Pancreas (tissue), 10 donors: ENCODE results near the gene DNAH12. TPM values are rescaled to one million over a fixed set of nuclear protein-coding genes. Genes with fewer than 3 reads are reported as not detected.

Source experiments
- ATAC-seq, 4 donors: fragments of 200-7000 bp; cut with Tn5 transposase; one replicate each; pipeline versions ENCODE4 v1.8.0 to v1.9.1; 2020; ENCODE audit warnings: mild to moderate bottlenecking in 4 of 4, moderate library complexity in 4 of 4
- DNase-seq, 6 donors: peaks; one replicate each; pipeline ENCODE4 v3.0.0-alpha.2; 2020
- FAIRE-seq: peaks from 2 replicates; lab custom pipeline; 2012; peaks lifted over from hg19 to GRCh38; lab: Jason Lieb, UNC
- H3K27ac ChIP-seq, 4 donors: fragments of 200-600 bp; sonication (generic); 1 replicate in 3 of 4; 2 replicates in 1 of 4; pipeline versions ENCODE4 v1.5.0 to v1.8.0; 2020
- H3K27me3 ChIP-seq, 4 donors: fragments of 200-600 bp; one replicate each; pipeline ENCODE4 v1.8.0; 2021
- H3K36me3 ChIP-seq, 3 donors: fragments of 200-600 bp; sonication (generic) in 1 of 3; one replicate each; pipeline versions ENCODE4 v1.5.0 to v1.8.0; 2020 to 2021
- H3K4me1 ChIP-seq, 3 donors: fragments of 200-600 bp; one replicate each; pipeline ENCODE4 v1.8.0; 2021
- H3K4me3 ChIP-seq, 4 donors: fragments of 200-600 bp; sonication (generic) in 2 of 4; one replicate each; pipeline versions ENCODE4 v1.5.0 to v1.8.0; 2020 to 2021
- H3K9me3 ChIP-seq, 4 donors: fragments of 200-600 bp; one replicate each; pipeline ENCODE4 v1.8.0; 2021
- CTCF ChIP-seq, 4 donors: fragments of 200-600 bp; sonication (generic) in 3 of 4; IDR thresholded peaks; one replicate each; pipeline versions ENCODE4 v1.5.0 to v1.8.0; 2021; ENCODE audit warnings: antibody characterized with exemption in 4 of 4
- WGBS, 2 donors: extraction: QIAGEN DNeasy Blood & Tissue Kit; methylation state at CpG; one replicate each; pipeline ENCODE4 v1.1.7; 2013; 5-methylcytosine and 5-hydroxymethylcytosine counted together
- intact Hi-C, 3 donors: fragments of 100-400 bp; cut with DNase I; formaldehyde crosslinking; loops; one replicate each; pipeline versions ENCODE4 v1.11.1 to v1.14.2; 2022
- polyA plus RNA-seq, 2 donors: library from polyadenylated mRNA; stranded (reverse); fragments of 200-250 nt; gene quantifications; one replicate each; pipeline ENCODE4 v1.2.3, GENCODE V29; 2013
- total RNA-seq, 6 donors: library from RNA; stranded (reverse); fragmentation: NEBNext Ultra II Directional in 4 of 6; extraction: Animal tissue kit (Norgen Biotek cat#: 25700) in 4 of 6; gene quantifications; one replicate each; pipeline versions ENCODE4 v1.2.1 to v1.2.4, GENCODE V29; 2021 to 2023
- donor health status: healthy with polysubstance abuse.
- donor health status: DM: no; HTN: no; CAD: no; lungs with moderate emphysema.
- donor health status: DM: no; HTN: no; CAD: no.
- donor health status: control.
- donor health status: control.
- donor health status: Bipolar disorder and iron deficiency.
- donor health status: DM: yes; HTN: yes; CAD: no.
- donor health status: DM: no; HTN: no; CAD: no.
- donor health status: DM: no; HTN: no; CAD: no.
- donor health status: DM: yes; HTN: yes; CAD: no.

DNAH12 gene
- total and polyA plus RNA-seq, 8 donors: 0.38 to 6.1 (median 0.90) TPM

- Histone ChIP-seq H3K9me3 (no peaks in the 10 kb centered on the region), H3K4me3 (no peak overlapping the region), H3K4me1 (peaks cover 3 to 17% (median 5%) of the 10 kb centered on the region in 3 donors), H3K36me3 (no peaks in the 10 kb centered on the region), H3K27ac (peak overlapping the region in 3 of 4 donors; percentile 56 to 75 (median 59)), H3K27me3 (no peaks in the 10 kb centered on the region)
- intact Hi-C loops: no loop called here
- FAIRE-seq (no peak), ATAC-seq (peak in 3 of 4 donors; percentile 39 to 51 (median 49)), DNase-seq (peak in 1 of 6 donors; percentile 32)
- no peak for TF ChIP-seq CTCF (IDR thresholded peaks at IDR 0.05)
- WGBS, 2 donors: 57 to 66% methylated on average over 7 of the region's 7 CpGs
These were observed 1.6 kb upstream of the DNAH12 start for GRCh38 chr3:57545636-57546268.

- no peaks in the 10 kb centered on the region for H3K27me3 ChIP-seq
- TF ChIP-seq CTCF (IDR thresholded peaks at IDR 0.05): no peak
- H3K27ac ChIP-seq: no peak overlapping the region
- H3K36me3 ChIP-seq: no peaks in the 10 kb centered on the region
- no peaks in the 10 kb centered on the region for H3K4me1 ChIP-seq
- FAIRE-seq (no peak), ATAC-seq (no peak), DNase-seq (no peak)
- H3K9me3 ChIP-seq: no peaks in the 10 kb centered on the region
- 93 to 95% methylated on average over 3 of the region's 3 CpGs for WGBS, 2 donors
- intact Hi-C loops: no loop called here
- H3K4me3 ChIP-seq: no peak overlapping the region
These were observed 5.7 kb downstream of the DNAH12 start for GRCh38 chr3:57538465-57538864.

- peak in 2 of 4 donors; percentile 55 to 65 for ATAC-seq
- no peak overlapping the region for H3K4me3 ChIP-seq
- FAIRE-seq: no peak
- H3K27ac ChIP-seq: no peak overlapping the region
- no peak for TF ChIP-seq CTCF (IDR thresholded peaks at IDR 0.05)
- H3K4me1 ChIP-seq: no peaks in the 10 kb centered on the region
- H3K9me3 ChIP-seq: no peaks in the 10 kb centered on the region
- no peak for DNase-seq
- H3K27me3 ChIP-seq: no peaks in the 10 kb centered on the region
- intact Hi-C loops: no loop called here
- H3K36me3 ChIP-seq: no peaks in the 10 kb centered on the region
These were observed 14.0 kb downstream of the DNAH12 start for GRCh38 chr3:57530071-57530608.

GRCh38 chr3:57518276-57518915 lies 25.7 kb downstream of the DNAH12 start:
- no peaks in the 10 kb centered on the region for H3K9me3 ChIP-seq
- no peak overlapping the region for H3K27ac ChIP-seq

More at GRCh38 chr3:57518276-57518915, 25.7 kb downstream of the DNAH12 start:
- intact Hi-C loops: no loop called here
- TF ChIP-seq CTCF (IDR thresholded peaks at IDR 0.05): no peak
- no peaks in the 10 kb centered on the region for H3K27me3 ChIP-seq
- 78 to 79% methylated on average over 3 of the region's 3 CpGs for WGBS, 2 donors
- no peaks in the 10 kb centered on the region for H3K36me3 ChIP-seq
- ATAC-seq: no peak
- no peak overlapping the region for H3K4me3 ChIP-seq
- no peak for DNase-seq
- no peak for FAIRE-seq
- H3K4me1 ChIP-seq: no peaks in the 10 kb centered on the region
